Activated CD4-positive, alpha-beta T cell treated with anti-CD3 and anti-CD28 coated beads, Interleukin-2, amount 50 U/mL, for 4 hours (primary cell): ENCODE results near the gene ZC3H12C.
"Not testable (repeated sequence)": the region's sequence is repeated elsewhere in the genome, so short reads cannot be mapped to it uniquely, and the experiment has no call there.

Experiments
- DNase-seq, 2 experiments: peaks; one replicate each; pipeline ENCODE4 v3.0.0-alpha.2; 2020

ZC3H12C gene

GRCh38 chr11:110092515-110093406 is at the start of gene ZC3H12C:
Gene ZC3H12C (plus strand): TSS chr11:110093392. CDS start chr11:110093412, 20 bp downstream.
- no peak for DNase-seq

- no peak for DNase-seq
Measured at GRCh38 chr11:110044226-110044968, 48.8 kb upstream of the ZC3H12C start.

GRCh38 chr11:110046775-110047380 is 46.3 kb upstream of the ZC3H12C start:
- no peak for DNase-seq

GRCh38 chr11:110049501-110050200 is 43.5 kb upstream of the ZC3H12C start:
- no peak for DNase-seq

GRCh38 chr11:110050201-110050506 is 43.0 kb upstream of the ZC3H12C start:
- no peak for DNase-seq

GRCh38 chr11:110053848-110054414 is 39.3 kb upstream of the ZC3H12C start:
- DNase-seq = no peak

- no peak for DNase-seq
Measured at GRCh38 chr11:110056956-110057355, 36.2 kb upstream of the ZC3H12C start.

GRCh38 chr11:110059706-110060463 is 33.3 kb upstream of the ZC3H12C start:
- no peak for DNase-seq

GRCh38 chr11:110061296-110061695 is 31.9 kb upstream of the ZC3H12C start:
- DNase-seq = no peak

- DNase-seq = no peak
Measured at GRCh38 chr11:110062247-110062646, 30.9 kb upstream of the ZC3H12C start.

GRCh38 chr11:110065189-110065588 is 28.0 kb upstream of the ZC3H12C start:
- no peak for DNase-seq

- not testable (repeated sequence) for DNase-seq
Measured at GRCh38 chr11:110068001-110068400, 25.2 kb upstream of the ZC3H12C start.

- DNase-seq = no peak
Measured at GRCh38 chr11:110069158-110069737, 23.9 kb upstream of the ZC3H12C start.

- no peak for DNase-seq
Measured at GRCh38 chr11:110070176-110070575, 23.0 kb upstream of the ZC3H12C start.

GRCh38 chr11:110071197-110071596 is 22.0 kb upstream of the ZC3H12C start:
- no peak for DNase-seq

- no peak for DNase-seq
Measured at GRCh38 chr11:110072930-110073329, 20.3 kb upstream of the ZC3H12C start.

- no peak for DNase-seq
Measured at GRCh38 chr11:110074499-110074898, 18.7 kb upstream of the ZC3H12C start.

- no peak for DNase-seq
Measured at GRCh38 chr11:110075105-110075846, 17.9 kb upstream of the ZC3H12C start.

- DNase-seq = no peak
Measured at GRCh38 chr11:110075847-110076208, 17.4 kb upstream of the ZC3H12C start.

- DNase-seq = no peak
Measured at GRCh38 chr11:110076371-110076965, 16.7 kb upstream of the ZC3H12C start.
